Stimulated activated naive CD8-positive, alpha-beta T cell treated with anti-CD3 and anti-CD28 coated beads, Interleukin-15, Interleukin-2, amounts not matched to agents 100 ng/mL and 50 ng/mL, for 24 hours (primary cell): ENCODE measurements around the gene ESRRB.

Source experiments
- H3K27ac Mint-ChIP-seq: one replicate; pipeline ENCODE4 v1.8.0; 2021; ENCODE audit warnings: mild to moderate bottlenecking, mixed read lengths
- H3K27me3 Mint-ChIP-seq: one replicate; pipeline ENCODE4 v1.8.0; 2021; ENCODE audit warnings: mixed read lengths
- H3K36me3 Mint-ChIP-seq: one replicate; pipeline ENCODE4 v1.8.0; 2021; ENCODE audit warnings: low read depth, mixed read lengths
- H3K4me1 Mint-ChIP-seq: one replicate; pipeline ENCODE4 v1.8.0; 2021; ENCODE audit warnings: low read depth, mixed read lengths
- H3K4me3 Mint-ChIP-seq: one replicate; pipeline ENCODE4 v1.8.0; 2021; ENCODE audit warnings: mild to moderate bottlenecking, mixed read lengths
- H3K9me3 Mint-ChIP-seq: one replicate; pipeline ENCODE4 v1.8.0; 2021; ENCODE audit warnings: mixed read lengths

Gene ESRRB

DNA sequence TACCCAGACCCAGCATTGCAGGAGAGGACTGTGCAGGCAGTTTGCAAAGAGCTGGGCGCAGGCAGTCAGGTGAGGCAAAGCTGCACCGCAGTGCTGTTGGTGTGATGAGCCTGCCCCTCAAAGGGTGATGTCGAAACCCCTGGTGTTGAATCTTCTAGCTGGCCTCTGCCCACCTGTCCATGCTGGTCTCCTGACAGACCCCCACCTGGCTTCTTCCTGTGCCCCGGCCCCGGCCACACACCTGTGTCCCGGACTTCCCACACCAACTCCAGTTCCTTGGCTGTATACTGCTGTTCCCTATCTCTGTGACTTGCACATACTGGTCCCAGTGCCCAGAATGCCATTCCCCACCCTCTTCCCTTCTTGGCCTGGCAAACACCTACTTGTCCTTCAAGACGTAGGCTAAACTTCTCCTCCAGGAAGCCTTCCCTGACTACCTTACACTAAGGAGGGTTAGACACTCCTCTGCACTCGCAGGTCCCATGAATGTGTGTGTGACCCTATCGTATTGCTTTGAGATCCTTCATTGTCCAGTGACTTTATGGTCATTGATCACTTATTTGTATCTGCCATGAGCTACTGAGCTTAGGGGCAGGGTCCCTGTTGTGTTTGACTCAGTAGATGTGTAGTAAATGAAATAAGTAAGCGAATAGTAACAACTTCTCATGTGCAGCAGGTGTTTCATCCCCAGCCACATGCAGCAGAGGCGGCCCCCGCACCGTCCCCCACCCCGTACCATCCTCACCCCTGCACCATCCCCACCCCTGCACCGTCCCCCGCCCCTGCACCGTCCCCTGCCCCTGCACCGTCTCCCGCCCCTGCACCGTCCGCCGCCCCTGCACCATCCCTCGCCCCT, 37.4 kb downstream of the ESRRB start:
- Mint-ChIP-seq H3K4me3 (no peak overlapping the region), H3K36me3 (no peaks in the 10 kb centered on the region), H3K9me3 (no peaks in the 10 kb centered on the region), H3K4me1 (peaks cover 4% of the 10 kb centered on the region), H3K27me3 (peaks cover 50% of the 10 kb centered on the region), H3K27ac (no peak overlapping the region)

- Mint-ChIP-seq H3K9me3 (no peaks in the 10 kb centered on the region), H3K4me1 (peaks cover 4% of the 10 kb centered on the region), H3K36me3 (no peaks in the 10 kb centered on the region), H3K27me3 (peaks cover 50% of the 10 kb centered on the region), H3K27ac (no peak overlapping the region), H3K4me3 (no peak overlapping the region)
These were observed 38.1 kb downstream of the ESRRB start for GRCh38 chr14:76413962-76414600.

DNA sequence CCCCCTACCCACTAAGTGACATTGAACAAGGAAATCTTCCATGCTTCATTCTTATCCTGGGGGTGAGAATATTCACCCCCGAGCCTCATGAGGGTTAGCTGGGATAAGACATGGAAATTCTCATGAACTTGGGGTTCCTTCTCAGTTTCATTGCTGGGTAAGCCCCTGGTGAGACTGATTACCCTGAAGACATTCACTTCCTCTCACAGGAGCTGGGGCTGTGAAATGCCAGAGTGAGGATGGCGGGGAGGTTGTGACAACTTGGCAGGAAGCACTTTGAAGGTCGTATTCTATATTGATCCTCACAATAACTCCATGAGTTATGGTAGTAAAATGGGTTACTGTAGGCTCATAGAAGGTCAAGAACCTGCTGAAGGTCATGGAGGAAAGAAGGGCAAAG, 43.5 kb downstream of the ESRRB start:
- no peaks in the 10 kb centered on the region for H3K36me3 Mint-ChIP-seq
- H3K4me3 Mint-ChIP-seq, result no peak overlapping the region
- peaks cover 31% of the 10 kb centered on the region for H3K27me3 Mint-ChIP-seq
- no peak overlapping the region for H3K27ac Mint-ChIP-seq
- peaks cover under 1% of the 10 kb centered on the region for H3K4me1 Mint-ChIP-seq
- H3K9me3 Mint-ChIP-seq, result no peaks in the 10 kb centered on the region

GRCh38 chr14:76420827-76421226, 44.9 kb downstream of the ESRRB start:
- no peaks in the 10 kb centered on the region for H3K9me3 Mint-ChIP-seq
- H3K4me1 Mint-ChIP-seq, result no peaks in the 10 kb centered on the region
- no peak overlapping the region for H3K27ac Mint-ChIP-seq
- H3K36me3 Mint-ChIP-seq, result no peaks in the 10 kb centered on the region
- H3K4me3 Mint-ChIP-seq, result no peak overlapping the region
- H3K27me3 Mint-ChIP-seq, result peaks cover 19% of the 10 kb centered on the region

DNA sequence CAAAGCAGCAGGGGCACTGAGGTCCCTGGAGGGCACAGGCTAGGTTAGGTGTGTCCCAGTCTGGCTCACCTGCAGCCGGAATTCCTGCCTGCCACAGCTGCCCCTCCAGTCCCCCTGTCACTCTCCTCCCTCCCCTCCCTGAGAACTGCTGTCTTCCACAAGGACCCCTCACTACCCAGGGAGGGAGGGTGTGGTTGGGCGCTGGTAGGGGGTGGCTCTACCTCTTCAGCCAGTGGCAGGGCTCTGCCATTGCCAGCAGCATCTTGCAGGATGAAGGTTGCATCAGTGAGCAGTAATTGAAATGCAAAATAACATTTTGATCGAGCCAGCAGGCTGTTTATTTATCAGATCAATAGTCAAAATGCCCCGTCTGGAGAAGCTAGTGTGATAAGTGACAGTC, 45.7 kb downstream of the ESRRB start:
- Mint-ChIP-seq H3K27me3 (peaks cover 13% of the 10 kb centered on the region), H3K36me3 (no peaks in the 10 kb centered on the region), H3K9me3 (no peaks in the 10 kb centered on the region), H3K27ac (no peak overlapping the region), H3K4me1 (no peaks in the 10 kb centered on the region), H3K4me3 (no peak overlapping the region)

DNA sequence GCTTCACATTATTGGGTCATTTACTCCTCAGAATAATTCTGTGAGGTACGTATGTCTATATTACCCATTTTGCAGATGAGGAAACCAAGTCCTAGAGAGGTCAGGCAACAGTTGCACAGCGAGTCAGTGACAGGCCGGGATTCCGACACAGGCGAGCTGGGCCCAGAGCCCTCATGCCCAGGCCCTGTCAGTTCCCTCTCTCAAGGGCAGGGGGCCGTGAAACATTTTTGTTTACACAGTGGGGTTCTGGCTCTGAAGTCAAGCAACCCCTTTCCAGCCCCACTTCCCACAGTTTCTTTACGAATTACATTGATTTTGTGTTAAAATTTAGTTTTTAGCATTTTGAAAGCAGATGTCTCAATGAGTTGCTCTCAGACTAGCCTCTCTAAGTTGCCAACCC, 46.7 kb downstream of the ESRRB start:
- Mint-ChIP-seq H3K4me3 (no peak overlapping the region), H3K27ac (no peak overlapping the region), H3K27me3 (peaks cover 3% of the 10 kb centered on the region), H3K9me3 (no peaks in the 10 kb centered on the region), H3K36me3 (no peaks in the 10 kb centered on the region), H3K4me1 (no peaks in the 10 kb centered on the region)

GRCh38 chr14:76423534-76423933, 47.6 kb downstream of the ESRRB start:
- Mint-ChIP-seq H3K4me3 (no peak overlapping the region), H3K27ac (no peak overlapping the region), H3K27me3 (peaks cover under 1% of the 10 kb centered on the region), H3K9me3 (no peaks in the 10 kb centered on the region), H3K4me1 (no peaks in the 10 kb centered on the region), H3K36me3 (no peaks in the 10 kb centered on the region)

DNA sequence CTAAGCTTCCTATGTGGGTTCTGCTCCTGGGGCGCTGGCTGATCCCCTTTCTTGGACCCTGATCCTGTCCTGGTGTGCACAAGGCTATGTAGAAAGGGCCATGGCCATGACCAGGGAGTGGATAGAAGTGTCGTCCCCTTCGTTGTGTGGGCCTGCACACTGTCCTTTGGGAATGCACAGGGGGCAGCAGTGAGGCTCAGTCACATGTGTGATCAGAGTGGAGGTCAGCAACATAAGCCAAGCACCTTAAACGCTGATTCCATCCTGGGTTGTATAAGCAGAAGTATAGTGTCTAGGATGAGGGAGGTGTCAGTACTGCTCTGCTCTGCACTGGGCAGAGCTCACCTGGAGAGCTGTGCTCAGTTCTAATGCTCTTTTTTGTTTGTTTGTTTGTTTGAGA, 48.4 kb downstream of the ESRRB start:
- no peak overlapping the region for H3K27ac Mint-ChIP-seq
- H3K4me3 Mint-ChIP-seq, result no peak overlapping the region
- H3K4me1 Mint-ChIP-seq, result no peaks in the 10 kb centered on the region
- no peaks in the 10 kb centered on the region for H3K9me3 Mint-ChIP-seq
- H3K27me3 Mint-ChIP-seq, result no peaks in the 10 kb centered on the region
- no peaks in the 10 kb centered on the region for H3K36me3 Mint-ChIP-seq

DNA sequence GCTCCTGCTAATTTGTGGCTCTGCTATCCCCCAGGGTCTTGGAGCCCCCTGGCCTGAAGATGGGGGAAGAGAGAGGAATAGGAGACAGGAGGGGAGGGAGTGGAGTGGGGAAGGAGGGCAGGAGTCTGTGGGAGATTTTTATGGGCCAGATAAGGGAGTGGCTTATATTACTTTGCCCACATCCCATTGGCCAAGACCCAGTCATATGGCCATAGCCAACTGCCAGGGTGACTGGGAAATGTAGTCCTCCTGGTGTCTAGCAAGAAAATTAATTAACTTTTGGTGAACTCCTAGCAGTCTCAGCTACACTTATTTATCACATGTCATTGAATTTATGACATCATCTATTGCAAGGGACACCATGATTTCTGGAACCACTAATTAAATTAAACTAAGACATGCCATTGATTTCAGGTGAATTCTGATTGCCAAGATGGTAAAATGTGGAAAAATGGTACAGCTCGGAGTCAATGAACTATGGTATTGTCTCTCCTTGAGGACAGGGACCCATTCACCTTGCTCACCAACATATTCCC, 50.3 kb downstream of the ESRRB start:
- H3K4me3 Mint-ChIP-seq, result no peak overlapping the region
- no peaks in the 10 kb centered on the region for H3K4me1 Mint-ChIP-seq
- no peaks in the 10 kb centered on the region for H3K36me3 Mint-ChIP-seq
- H3K27ac Mint-ChIP-seq, result no peak overlapping the region
- H3K27me3 Mint-ChIP-seq, result no peaks in the 10 kb centered on the region
- no peaks in the 10 kb centered on the region for H3K9me3 Mint-ChIP-seq

DNA sequence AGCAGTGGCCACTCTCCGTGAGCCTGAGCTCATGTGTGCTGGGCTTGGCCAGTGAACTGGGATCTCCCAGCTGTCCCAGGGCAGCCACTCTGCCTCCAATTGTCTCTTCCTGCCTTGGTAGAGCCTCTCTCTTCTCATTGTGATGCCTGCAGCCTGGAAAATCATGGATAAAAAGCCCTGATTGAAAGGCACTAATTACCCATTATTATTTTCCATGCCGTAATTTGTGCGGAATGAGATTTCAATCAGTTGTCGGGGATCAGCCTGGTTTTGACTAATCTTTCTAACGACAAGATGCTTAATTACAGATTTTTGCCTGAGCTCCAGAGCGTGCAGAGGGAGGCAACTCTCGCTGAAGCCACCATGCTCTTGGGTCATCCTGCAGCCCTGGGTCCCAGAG, 52.7 kb downstream of the ESRRB start:
- H3K27me3 Mint-ChIP-seq, result no peaks in the 10 kb centered on the region
- H3K4me1 Mint-ChIP-seq, result no peaks in the 10 kb centered on the region
- no peak overlapping the region for H3K27ac Mint-ChIP-seq
- no peaks in the 10 kb centered on the region for H3K9me3 Mint-ChIP-seq
- H3K36me3 Mint-ChIP-seq, result no peaks in the 10 kb centered on the region
- H3K4me3 Mint-ChIP-seq, result no peak overlapping the region

GRCh38 chr14:76430017-76430416, 54.1 kb downstream of the ESRRB start:
- no peaks in the 10 kb centered on the region for H3K27me3 Mint-ChIP-seq
- H3K4me3 Mint-ChIP-seq, result no peak overlapping the region
- no peaks in the 10 kb centered on the region for H3K9me3 Mint-ChIP-seq
- no peaks in the 10 kb centered on the region for H3K36me3 Mint-ChIP-seq
- H3K27ac Mint-ChIP-seq, result no peak overlapping the region
- no peaks in the 10 kb centered on the region for H3K4me1 Mint-ChIP-seq

GRCh38 chr14:76430475-76430980, 54.6 kb downstream of the ESRRB start:
- Mint-ChIP-seq H3K36me3 (no peaks in the 10 kb centered on the region), H3K4me1 (no peaks in the 10 kb centered on the region), H3K27me3 (no peaks in the 10 kb centered on the region), H3K27ac (no peak overlapping the region), H3K4me3 (no peak overlapping the region), H3K9me3 (no peaks in the 10 kb centered on the region)

- H3K36me3 Mint-ChIP-seq, result no peaks in the 10 kb centered on the region
- no peaks in the 10 kb centered on the region for H3K4me1 Mint-ChIP-seq
- H3K9me3 Mint-ChIP-seq, result no peaks in the 10 kb centered on the region
- no peak overlapping the region for H3K4me3 Mint-ChIP-seq
- no peak overlapping the region for H3K27ac Mint-ChIP-seq
- H3K27me3 Mint-ChIP-seq, result no peaks in the 10 kb centered on the region
These were observed 55.6 kb downstream of the ESRRB start for GRCh38 chr14:76431538-76431937.

GRCh38 chr14:76432827-76433752, 57.2 kb downstream of the ESRRB start:
- Mint-ChIP-seq H3K36me3 (no peaks in the 10 kb centered on the region), H3K4me1 (no peaks in the 10 kb centered on the region), H3K4me3 (no peak overlapping the region), H3K27ac (no peak overlapping the region), H3K27me3 (no peaks in the 10 kb centered on the region), H3K9me3 (no peaks in the 10 kb centered on the region)
